MM.1S (cell line): ENCODE results near the gene CS.

Experiments used
- DNase-seq: peaks from one replicate; pipeline ENCODE4 v3.0.0-alpha.2; 2015
- H2AFZ ChIP-seq: fragments of 300-600 bp; sonication (generic); 2 replicates; pipeline ENCODE4 v1.6.0; 2016; ENCODE audit warnings: antibody characterized with exemption, low read length
- H3F3A ChIP-seq: fragments of 300-600 bp; sonication (generic); 2 replicates; pipeline ENCODE4 v1.6.1; 2016; ENCODE audit warnings: mild to moderate bottlenecking, antibody characterized with exemption, low read length, moderate library complexity, mixed read lengths; ENCODE audit not compliant: insufficient read depth
- H3K27ac ChIP-seq: fragments of 300-600 bp; sonication (generic); 2 replicates; pipeline ENCODE4 v1.5.1; 2016; ENCODE audit warnings: mild to moderate bottlenecking, low read length
- H3K27me3 ChIP-seq: fragments of 300-600 bp; sonication (generic); replicated peaks from 2 replicates; pipeline ENCODE4 v1.6.0; 2016; ENCODE audit warnings: low read length; ENCODE audit not compliant: insufficient read depth
- H3K36me3 ChIP-seq: fragments of 300-600 bp; sonication (generic); replicated peaks from 2 replicates; pipeline ENCODE4 v1.6.1; 2016; ENCODE audit warnings: mild to moderate bottlenecking, low read length, mixed read lengths; ENCODE audit not compliant: insufficient read depth
- H3K4me1 ChIP-seq: fragments of 300-600 bp; sonication (generic); 2 replicates; pipeline ENCODE4 v1.6.1; 2016; ENCODE audit warnings: low read length, mixed read lengths
- H3K4me2 ChIP-seq: fragments of 300-600 bp; sonication (generic); 2 replicates; pipeline ENCODE4 v1.6.0; 2016; ENCODE audit warnings: low read depth, low read length
- H3K4me3 ChIP-seq: fragments of 300-600 bp; sonication (generic); 2 replicates; pipeline ENCODE4 v1.5.1; 2016; ENCODE audit warnings: low read length, mixed read lengths
- H3K79me2 ChIP-seq: fragments of 300-600 bp; sonication (generic); 2 replicates; pipeline ENCODE4 v1.6.1; 2016; ENCODE audit warnings: mixed run types, low read length, mixed read lengths
- H3K9ac ChIP-seq: fragments of 300-600 bp; sonication (generic); 2 replicates; pipeline ENCODE4 v1.6.1; 2016; ENCODE audit warnings: low read length, mixed read lengths
- H3K9me2 ChIP-seq: fragments of 300-600 bp; sonication (generic); replicated peaks from 2 replicates; pipeline ENCODE4 v1.6.1; 2016; ENCODE audit warnings: mild to moderate bottlenecking, low read length, mixed read lengths; ENCODE audit not compliant: insufficient read depth
- H3K9me3 ChIP-seq: fragments of 300-600 bp; sonication (generic); replicated peaks from 2 replicates; pipeline ENCODE4 v1.6.1; 2016; ENCODE audit warnings: mild to moderate bottlenecking, low read length, mixed read lengths; ENCODE audit not compliant: insufficient read depth
- H4K20me1 ChIP-seq: fragments of 300-600 bp; sonication (generic); 2 replicates; pipeline ENCODE4 v1.6.1; 2016; ENCODE audit warnings: mild to moderate bottlenecking, low read length, moderate library complexity, mixed read lengths; ENCODE audit not compliant: insufficient read depth
- CTCF ChIP-seq: fragments of 300-600 bp; sonication (generic); IDR thresholded peaks from 2 replicates; pipeline ENCODE4 v1.5.1; 2016; ENCODE audit warnings: antibody characterized with exemption, low read length, mixed read lengths
- EZH2 ChIP-seq: fragments of 300-600 bp; sonication (generic); optimal IDR thresholded peaks from 2 replicates; pipeline ENCODE3; 2017; ENCODE audit warnings: low read depth, mild to moderate bottlenecking, antibody characterized with exemption, low read length, mixed read lengths
- EZH2phosphoT487 ChIP-seq: fragments of 300-600 bp; sonication (generic); IDR thresholded peaks from 2 replicates; pipeline ENCODE4 v1.6.1; 2018; ENCODE audit warnings: antibody characterized with exemption, low read length

CS gene

GRCh38 chr12:56253091-56253490 lies 47.0 kb downstream of the CS start:
- no peak for TF ChIP-seq CTCF
- TF ChIP-seq EZH2phosphoT487 = no peak
- no peak for TF ChIP-seq EZH2
- peaks cover 6% of the 10 kb centered on the region for H3K36me3 ChIP-seq

GRCh38 chr12:56252649-56253048 lies 47.5 kb downstream of the CS start:
- Histone ChIP-seq H3K79me2 (peaks cover 28% of the 10 kb centered on the region), H3K9ac (no peak overlapping the region), H3F3A (no peaks in the 10 kb centered on the region), H3K27ac (no peak overlapping the region), H3K4me1 (0 out of 2 replicates have a peak, but pooled peaks cover 4% of the 10 kb centered on the region), H3K4me2 (no peak overlapping the region), H3K27me3 (no peaks in the 10 kb centered on the region), H4K20me1 (no peaks in the 10 kb centered on the region), H3K4me3 (no peak overlapping the region), H3K36me3 (peaks cover 6% of the 10 kb centered on the region), H3K9me3 (no peaks in the 10 kb centered on the region), H3K9me2 (no peaks in the 10 kb centered on the region), H2AFZ (no peak overlapping the region)
- no peak for DNase-seq
- no peak for TF ChIP-seq EZH2
- TF ChIP-seq EZH2phosphoT487 = no peak
- TF ChIP-seq CTCF = no peak

More at GRCh38 chr12:56253091-56253490, 47.0 kb downstream of the CS start:
- H3K79me2 ChIP-seq = peaks cover 32% of the 10 kb centered on the region
- no peak overlapping the region for H3K4me3 ChIP-seq
- H3K9ac ChIP-seq = no peak overlapping the region
- 0 out of 2 replicates have a peak, but pooled peaks cover 4% of the 10 kb centered on the region for H3K4me1 ChIP-seq
- DNase-seq = no peak
- H3K27me3 ChIP-seq = no peaks in the 10 kb centered on the region
- no peaks in the 10 kb centered on the region for H4K20me1 ChIP-seq
- no peak overlapping the region for H2AFZ ChIP-seq
- no peak overlapping the region for H3K27ac ChIP-seq
- H3K9me3 ChIP-seq = no peaks in the 10 kb centered on the region
- no peaks in the 10 kb centered on the region for H3K9me2 ChIP-seq
- no peaks in the 10 kb centered on the region for H3F3A ChIP-seq
- H3K4me2 ChIP-seq = no peak overlapping the region

- Histone ChIP-seq H3F3A (no peaks in the 10 kb centered on the region), H2AFZ (no peak overlapping the region), H3K4me3 (no peak overlapping the region), H3K27ac (no peak overlapping the region), H3K27me3 (no peaks in the 10 kb centered on the region), H3K9me3 (no peaks in the 10 kb centered on the region), H3K9me2 (no peaks in the 10 kb centered on the region), H3K79me2 (no peaks in the 10 kb centered on the region), H3K4me2 (no peak overlapping the region), H3K4me1 (no peaks in the 10 kb centered on the region), H3K36me3 (peaks cover 6% of the 10 kb centered on the region), H4K20me1 (no peaks in the 10 kb centered on the region), H3K9ac (no peak overlapping the region)
- TF ChIP-seq EZH2phosphoT487 = no peak
- DNase-seq = no peak
Measured at GRCh38 chr12:56248711-56249110, 51.4 kb downstream of the CS start.

- Histone ChIP-seq H3K79me2 (no peaks in the 10 kb centered on the region), H3K4me2 (no peak overlapping the region), H3K9me3 (no peaks in the 10 kb centered on the region), H4K20me1 (no peaks in the 10 kb centered on the region), H3K4me3 (no peak overlapping the region), H3K36me3 (peaks cover 6% of the 10 kb centered on the region; the same call in 1 of the 2 replicates), H3K27me3 (no peaks in the 10 kb centered on the region), H3K9ac (no peak overlapping the region), H2AFZ (no peak overlapping the region), H3K4me1 (no peaks in the 10 kb centered on the region), H3K9me2 (no peaks in the 10 kb centered on the region), H3K27ac (no peak overlapping the region), H3F3A (no peaks in the 10 kb centered on the region)
- no peak for DNase-seq
- no peak for TF ChIP-seq EZH2
- no peak for TF ChIP-seq EZH2phosphoT487
- TF ChIP-seq CTCF = no peak
Measured at GRCh38 chr12:56247923-56248322, 52.2 kb downstream of the CS start.
